GM12875 (cell line): ENCODE measurements around the gene ARHGEF16.

Experiments
- H3K4me3 ChIP-seq: one replicate; pipeline ENCODE4 v1.5.1; 2011; ENCODE audit warnings: low read depth, low read length, control low read depth
- CTCF ChIP-seq: IDR thresholded peaks from 2 replicates; pipeline ENCODE4 v1.5.1; 2011; ENCODE audit warnings: low read depth, mild to moderate bottlenecking, control low read depth, inconsistent platforms, low read length, moderate library complexity, borderline replicate concordance; ENCODE audit not compliant: insufficient read depth

Gene ARHGEF16

GRCh38 chr1:3515272-3515671 lies 60.8 kb downstream of the ARHGEF16 start:
- TF ChIP-seq CTCF: no peak
- no peak overlapping the region for H3K4me3 ChIP-seq

- TF ChIP-seq CTCF: no peak
- no peak overlapping the region for H3K4me3 ChIP-seq
Observed at GRCh38 chr1:3515774-3516480, 61.5 kb downstream of the ARHGEF16 start.

GRCh38 chr1:3516481-3516869 lies 62.0 kb downstream of the ARHGEF16 start:
- H3K4me3 ChIP-seq: no peak overlapping the region
- TF ChIP-seq CTCF: no peak

- no peak overlapping the region for H3K4me3 ChIP-seq
- no peak for TF ChIP-seq CTCF
Observed at GRCh38 chr1:3516911-3517675, 62.6 kb downstream of the ARHGEF16 start.

- H3K4me3 ChIP-seq: no peak overlapping the region
- peak; percentile 94 for TF ChIP-seq CTCF
Observed at GRCh38 chr1:3518256-3518655, 63.8 kb downstream of the ARHGEF16 start.

GRCh38 chr1:3518756-3519155 lies 64.3 kb downstream of the ARHGEF16 start:
- H3K4me3 ChIP-seq: no peak overlapping the region
- TF ChIP-seq CTCF: no peak
